A204.1 (cell line): Measurements from ENCODE around the gene MEI1.
"Not testable (repeated sequence)": the region's sequence is repeated elsewhere in the genome, so short reads cannot be mapped to it uniquely, and the experiment has no call there.

Source experiments
- FAIRE-seq: peaks from 2 replicates; lab custom pipeline; 2012; peaks lifted over from hg19 to GRCh38; lab: Jason Lieb, UNC

The MEI1 gene

GRCh38 chr22:41699264-41700107 lies at the start of gene MEI1:
Gene MEI1, plus strand, starts transcription at chr22:41699503. Its CDS starts 36 bp downstream, at chr22:41699539.
- no peak for FAIRE-seq

DNA sequence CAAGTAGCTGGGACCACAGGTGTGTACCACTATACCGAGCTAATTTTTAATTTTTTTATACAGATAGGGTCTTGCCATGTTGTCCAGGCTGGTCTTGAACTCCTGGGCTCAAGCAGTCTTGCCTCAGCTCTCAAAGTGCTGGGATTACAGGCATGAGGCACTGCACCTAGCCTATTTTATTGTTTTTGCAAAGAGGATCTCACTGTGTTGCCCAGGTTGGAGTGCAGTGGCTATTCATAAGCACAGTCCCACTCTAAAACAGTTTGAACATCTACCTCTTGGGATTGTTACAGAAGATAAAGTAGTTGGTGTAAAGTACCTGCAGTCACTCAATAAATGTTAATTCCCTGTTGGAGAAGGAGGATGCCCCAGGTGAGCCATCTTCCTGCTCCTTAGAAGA lies 49.1 kb upstream of the MEI1 start:
- FAIRE-seq = no peak

DNA sequence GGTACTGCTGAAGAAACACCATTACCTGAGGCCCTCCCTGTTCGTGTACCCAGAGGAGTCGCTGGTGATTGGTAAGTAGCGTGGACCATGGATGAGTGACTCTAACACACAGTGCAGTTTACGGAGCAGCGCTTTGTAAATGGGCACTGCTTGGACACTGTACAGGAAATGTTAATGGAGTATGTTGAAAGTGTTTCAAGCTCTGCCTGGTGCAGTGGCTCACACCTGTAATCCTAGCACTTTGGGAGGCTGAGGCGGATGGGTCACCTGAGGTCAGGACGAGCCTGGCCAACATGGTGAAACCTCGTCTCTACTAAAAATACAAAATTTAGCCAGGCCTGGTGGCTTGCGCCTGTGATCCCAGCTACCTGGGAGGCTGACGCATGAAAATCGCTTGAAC lies 48.5 kb upstream of the MEI1 start:
- FAIRE-seq = no peak

DNA sequence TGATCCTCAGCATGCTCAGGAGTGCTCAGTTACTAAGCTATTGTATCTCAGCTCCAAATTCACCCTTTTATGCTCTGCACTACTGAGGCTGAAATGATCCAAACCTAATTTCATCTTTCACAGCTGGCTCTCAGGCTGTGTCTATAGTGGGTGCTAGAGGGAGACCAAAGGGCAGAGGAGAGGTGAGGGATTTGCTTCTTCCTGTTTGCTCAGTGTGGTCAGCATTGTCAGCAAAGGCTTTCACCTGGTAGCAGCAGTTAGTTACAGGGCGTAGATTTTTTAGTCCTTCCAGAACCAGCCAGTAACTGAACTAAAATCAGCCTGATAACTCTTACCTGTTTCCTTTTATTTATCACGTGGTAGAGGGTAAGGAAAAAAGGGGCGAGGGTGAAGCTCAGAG lies 45.0 kb upstream of the MEI1 start:
- FAIRE-seq = no peak

- FAIRE-seq = no peak
Measured at GRCh38 chr22:41656556-41656955, 42.7 kb upstream of the MEI1 start.

DNA sequence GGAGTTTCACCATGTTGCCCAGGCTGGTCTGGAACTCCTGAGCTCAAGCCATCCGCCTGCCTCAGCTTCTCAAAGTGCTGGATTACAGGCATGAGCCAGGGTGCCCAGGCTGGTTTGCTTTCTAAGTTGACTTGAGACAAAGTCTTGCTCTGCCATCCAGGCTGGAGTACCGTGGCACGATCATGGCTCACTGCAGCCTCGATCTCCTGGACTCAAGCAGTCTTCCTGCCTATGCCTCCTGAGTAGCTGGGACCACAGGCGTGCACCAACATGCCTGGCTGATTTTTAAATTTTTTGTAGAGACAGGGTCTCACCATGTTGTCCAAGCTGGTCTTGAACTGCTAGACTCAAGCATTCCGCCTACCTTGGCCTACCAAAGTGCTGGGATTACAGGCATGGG lies 41.6 kb upstream of the MEI1 start:
- FAIRE-seq = no peak

- no peak for FAIRE-seq
Measured at GRCh38 chr22:41658869-41659268, 40.4 kb upstream of the MEI1 start.

DNA sequence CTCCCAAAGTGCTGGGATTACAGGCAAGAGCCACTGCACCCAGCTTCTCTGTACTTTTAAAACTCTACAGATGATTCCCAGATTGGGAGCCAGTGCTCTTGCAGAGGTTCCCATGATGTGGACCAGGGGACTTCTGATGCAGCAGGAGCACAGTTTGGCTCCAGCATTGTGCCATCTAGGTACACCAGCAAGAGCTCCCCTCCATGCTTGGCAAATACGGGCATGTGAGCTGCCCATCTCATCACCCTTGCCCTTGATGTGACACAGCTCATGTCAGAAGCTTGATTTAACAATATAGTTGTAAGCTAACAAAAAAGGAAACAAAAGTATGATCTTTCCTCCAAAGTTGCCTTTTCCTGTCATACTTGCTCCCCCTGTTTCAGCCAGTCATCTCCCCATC lies 39.4 kb upstream of the MEI1 start:
- FAIRE-seq = no peak

- FAIRE-seq = no peak
Measured at GRCh38 chr22:41660416-41660815, 38.9 kb upstream of the MEI1 start.

DNA sequence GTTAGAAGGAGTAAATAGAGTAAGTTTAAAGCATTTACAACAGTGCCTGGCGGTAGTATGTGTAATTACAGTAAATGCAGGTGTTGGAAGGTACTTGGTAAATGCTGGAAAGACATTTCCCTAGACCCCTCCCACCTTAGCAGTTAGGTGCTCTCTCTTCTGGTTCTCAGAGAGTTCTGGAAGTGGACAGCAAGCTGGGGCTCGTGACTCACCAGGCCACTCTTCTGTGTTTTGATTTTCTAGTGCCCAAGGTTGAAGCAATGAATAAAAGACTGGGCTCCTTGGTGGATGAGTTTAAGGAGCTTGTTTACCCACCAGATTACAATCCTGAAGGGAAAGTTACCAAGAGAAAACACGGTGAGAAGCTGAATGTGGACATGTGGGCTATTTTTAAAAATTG lies 38.2 kb upstream of the MEI1 start:
- no peak for FAIRE-seq

GRCh38 chr22:41661713-41662112 lies 37.6 kb upstream of the MEI1 start:
- FAIRE-seq = no peak

DNA sequence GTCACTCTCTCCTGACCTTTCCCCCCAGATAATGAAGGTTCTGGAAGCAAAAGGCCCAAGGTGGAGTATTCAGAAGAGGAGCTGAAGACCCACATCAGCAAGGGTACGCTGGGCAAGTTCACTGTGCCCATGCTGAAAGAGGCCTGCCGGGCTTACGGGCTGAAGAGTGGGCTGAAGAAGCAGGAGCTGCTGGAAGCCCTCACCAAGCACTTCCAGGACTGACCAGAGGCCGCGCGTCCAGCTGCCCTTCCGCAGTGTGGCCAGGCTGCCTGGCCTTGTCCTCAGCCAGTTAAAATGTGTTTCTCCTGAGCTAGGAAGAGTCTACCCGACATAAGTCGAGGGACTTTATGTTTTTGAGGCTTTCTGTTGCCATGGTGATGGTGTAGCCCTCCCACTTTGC lies 35.7 kb upstream of the MEI1 start:
- FAIRE-seq = not testable (repeated sequence)

DNA sequence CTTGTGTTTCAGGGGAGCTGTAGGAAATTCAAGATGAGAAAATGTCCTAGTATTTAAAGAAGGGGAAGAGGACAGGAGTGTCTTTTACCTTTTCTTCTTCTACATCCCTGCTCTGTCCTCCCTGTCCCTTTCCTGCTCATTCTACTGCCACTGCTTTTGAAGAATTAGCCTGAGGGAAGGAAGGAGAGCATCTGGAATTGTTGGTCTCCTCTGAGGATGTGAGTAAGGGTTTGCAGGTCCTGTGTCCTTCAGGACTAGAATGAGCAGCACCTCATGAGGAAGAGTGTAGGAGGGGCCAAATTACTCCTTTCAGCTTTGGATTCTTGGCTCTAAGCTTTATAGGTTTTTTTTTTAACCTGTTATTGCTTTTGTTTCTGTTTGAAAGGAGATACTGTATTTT lies 34.8 kb upstream of the MEI1 start:
- no peak for FAIRE-seq

GRCh38 chr22:41664951-41665350 lies 34.4 kb upstream of the MEI1 start:
- FAIRE-seq = no peak

- no peak for FAIRE-seq
Measured at GRCh38 chr22:41668971-41669911, 30.1 kb upstream of the MEI1 start.

DNA sequence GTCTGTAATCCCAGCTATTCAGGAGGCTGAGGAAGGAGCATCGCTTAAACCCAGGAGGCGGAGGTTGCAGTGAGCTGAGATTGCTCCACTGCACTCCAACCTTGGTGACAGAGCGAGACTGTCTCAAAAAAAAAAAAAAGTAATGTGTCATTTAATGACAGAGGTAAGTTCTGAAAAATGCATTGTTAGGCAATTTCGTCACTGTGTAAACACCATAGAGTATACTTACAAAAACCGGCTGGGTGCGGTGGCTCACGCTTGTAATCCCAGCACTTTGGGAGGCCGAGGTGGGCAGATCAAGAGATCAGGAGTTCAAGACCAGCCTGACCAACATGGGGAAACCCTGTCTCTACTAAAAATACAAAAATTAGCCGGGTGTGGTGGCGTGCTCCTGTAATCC lies 27.2 kb upstream of the MEI1 start:
- not testable (repeated sequence) for FAIRE-seq

- no peak for FAIRE-seq
Measured at GRCh38 chr22:41672780-41673509, 26.4 kb upstream of the MEI1 start.

- FAIRE-seq = no peak
Measured at GRCh38 chr22:41674846-41675340, 24.4 kb upstream of the MEI1 start.

DNA sequence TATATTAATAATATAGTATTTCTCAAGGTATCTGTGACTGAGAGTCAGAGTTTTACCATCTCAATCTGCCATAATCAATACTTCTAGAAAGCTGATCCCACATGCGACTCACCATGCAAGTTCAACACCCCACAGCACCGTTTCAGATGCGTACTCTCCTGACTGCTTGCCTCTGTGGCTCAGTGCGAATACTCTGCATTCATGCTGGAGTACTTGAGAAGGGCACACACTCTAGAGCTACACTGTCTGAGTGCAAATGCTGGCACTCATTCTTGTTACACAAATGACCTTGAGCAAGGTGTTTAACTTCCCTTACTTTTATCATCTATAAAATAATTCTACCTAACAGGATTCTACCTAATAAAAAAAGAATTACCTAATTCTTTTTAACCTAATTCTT lies 23.2 kb upstream of the MEI1 start:
- no peak for FAIRE-seq

DNA sequence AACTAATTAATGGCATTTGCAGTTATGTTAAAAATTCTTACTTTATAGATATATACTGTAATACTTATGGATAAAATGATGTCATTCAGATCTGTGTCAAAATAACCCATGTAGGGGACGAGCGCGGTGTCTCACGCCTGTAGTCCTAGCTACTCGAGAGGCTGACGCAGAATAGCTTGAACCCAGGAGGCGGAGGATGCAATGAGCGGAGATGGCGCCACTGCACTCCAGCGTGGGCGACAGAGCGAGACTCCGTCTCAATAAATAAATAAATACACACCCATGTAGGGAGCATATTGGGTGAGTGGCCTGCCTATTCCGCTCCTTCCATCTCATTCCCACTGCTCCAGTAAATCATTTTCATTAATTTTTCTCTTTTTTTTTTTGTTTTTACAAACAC lies 17.7 kb upstream of the MEI1 start:
- no peak for FAIRE-seq

GRCh38 chr22:41682033-41682807 lies 17.1 kb upstream of the MEI1 start:
- FAIRE-seq = no peak

DNA sequence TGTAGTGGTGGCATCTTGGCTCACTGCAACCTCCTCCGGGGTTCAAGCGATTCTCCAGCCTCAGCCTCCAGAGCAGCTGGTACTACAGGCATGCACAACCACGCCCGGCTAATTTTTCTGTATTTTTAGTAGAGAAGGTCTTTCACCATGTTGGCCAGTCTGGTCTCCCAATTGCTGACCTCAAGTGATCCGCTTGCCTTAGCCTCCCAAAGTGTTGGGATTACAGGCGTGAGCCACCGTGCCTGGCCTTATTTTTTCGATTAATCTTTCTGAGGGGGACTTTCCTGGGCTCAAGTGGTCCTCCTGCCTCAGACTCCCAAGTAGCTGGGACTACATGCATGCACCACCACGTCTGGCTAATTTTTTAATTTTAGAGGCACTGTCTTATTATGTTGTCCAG lies 16.3 kb upstream of the MEI1 start:
- no peak for FAIRE-seq
